Measurements from ENCODE around the gene MAP3K1. TPM values are rescaled to one million over a fixed set of nuclear protein-coding genes. Genes with fewer than 3 reads are reported as not detected.

Gene MAP3K1
- total RNA-seq, 1 experiment from 2014 or later, result 7.9 TPM

- no TSS peak for BruUV-seq (replicated peaks)
- Mint-ChIP-seq H3K4me1 (ENCODE audit: insufficient read depth, unreplicated experiment) (peaks cover 32% of the 10 kb centered on the region), H3K27me3 (ENCODE audit: insufficient read depth, unreplicated experiment) (no peaks in the 10 kb centered on the region), H3K27ac (ENCODE audit: low read depth, unreplicated experiment) (peak overlapping the region; percentile 52), H3K9me3 (ENCODE audit: unreplicated experiment) (no peaks in the 10 kb centered on the region), H3K36me3 (ENCODE audit: insufficient read depth, unreplicated experiment) (no peaks in the 10 kb centered on the region), H3K4me3 (ENCODE audit: unreplicated experiment) (no peak overlapping the region)
- CTCF ChIA-PET, result interaction anchor here (0.6 to 13.8 kb wide), 21 partner anchors 10 to 857 kb away, joined by 3 to 422 read pairs (median 4); no protein-coding TSS in a partner anchor
- intact Hi-C loops (cut with micrococcal nuclease), result loop anchor here (5.0 kb wide), 1 partner anchor 440 kb away; no protein-coding TSS in a partner anchor
- DNase-seq (ENCODE audit: unreplicated experiment), result no peak
- POLR2A ChIA-PET, result interaction anchor here (0.9 to 3.5 kb wide), 4 partner anchors 11 to 566 kb away, joined by 3 to 34 read pairs (median 6); partner anchors contain the start of gene MAP3K1
- TF ChIP-seq CTCF (IDR thresholded peaks at IDR 0.05; ENCODE audit: unreplicated experiment), result no peak
These were observed 22.0 kb downstream of the MAP3K1 start for GRCh38 chr5:56837381-56837780.

GRCh38 chr5:56837956-56838355, 22.6 kb downstream of the MAP3K1 start:
- POLR2A ChIA-PET, result interaction anchor here (0.8 to 3.5 kb wide), 8 partner anchors 9 to 567 kb away, joined by 3 to 34 read pairs (median 4); no protein-coding TSS in a partner anchor
- H3K4me3 Mint-ChIP-seq (ENCODE audit: unreplicated experiment), result no peak overlapping the region
- CTCF ChIA-PET, result interaction anchor here (0.6 to 13.8 kb wide), 37 partner anchors 11 to 1434 kb away, joined by 3 to 422 read pairs (median 4); no protein-coding TSS in a partner anchor
- no TSS peak for BruUV-seq (replicated peaks)
- intact Hi-C loops (cut with micrococcal nuclease), result loop anchor here (1.0 to 5.0 kb wide), 2 partner anchors 439 to 568 kb away; no protein-coding TSS in a partner anchor
- TF ChIP-seq CTCF (IDR thresholded peaks at IDR 0.05; ENCODE audit: unreplicated experiment), result no peak
- no peaks in the 10 kb centered on the region for H3K27me3 Mint-ChIP-seq (ENCODE audit: insufficient read depth, unreplicated experiment)
- no peaks in the 10 kb centered on the region for H3K36me3 Mint-ChIP-seq (ENCODE audit: insufficient read depth, unreplicated experiment)
- peaks cover 32% of the 10 kb centered on the region for H3K4me1 Mint-ChIP-seq (ENCODE audit: insufficient read depth, unreplicated experiment)
- H3K9me3 Mint-ChIP-seq (ENCODE audit: unreplicated experiment), result no peaks in the 10 kb centered on the region
- H3K27ac Mint-ChIP-seq (ENCODE audit: low read depth, unreplicated experiment), result peak overlapping the region; percentile 52
- DNase-seq (ENCODE audit: unreplicated experiment), result no peak

- peaks cover 32% of the 10 kb centered on the region for H3K4me1 Mint-ChIP-seq (ENCODE audit: insufficient read depth, unreplicated experiment)
- no peaks in the 10 kb centered on the region for H3K9me3 Mint-ChIP-seq (ENCODE audit: unreplicated experiment)
- CTCF ChIA-PET, result interaction anchor here (0.6 to 13.8 kb wide), 47 partner anchors 10 to 1434 kb away, joined by 3 to 422 read pairs (median 4); no protein-coding TSS in a partner anchor
- peak overlapping the region; percentile 41 for H3K4me3 Mint-ChIP-seq (ENCODE audit: unreplicated experiment)
- no TSS peak for BruUV-seq (replicated peaks)
- peak overlapping the region; percentile 73 for H3K27ac Mint-ChIP-seq (ENCODE audit: low read depth, unreplicated experiment)
- POLR2A ChIA-PET, result interaction anchor here (0.8 to 3.5 kb wide), 8 partner anchors 9 to 567 kb away, joined by 3 to 34 read pairs (median 4); no protein-coding TSS in a partner anchor
- no peaks in the 10 kb centered on the region for H3K27me3 Mint-ChIP-seq (ENCODE audit: insufficient read depth, unreplicated experiment)
- no peaks in the 10 kb centered on the region for H3K36me3 Mint-ChIP-seq (ENCODE audit: insufficient read depth, unreplicated experiment)
- DNase-seq (ENCODE audit: unreplicated experiment), result peak; percentile 63
- peak; percentile 74 for TF ChIP-seq CTCF (IDR thresholded peaks at IDR 0.05; ENCODE audit: unreplicated experiment)
- intact Hi-C loops (cut with micrococcal nuclease), result loop anchor here (1.0 to 5.0 kb wide), 2 partner anchors 439 to 568 kb away; no protein-coding TSS in a partner anchor
These were observed 23.2 kb downstream of the MAP3K1 start for GRCh38 chr5:56838409-56839039.

- Mint-ChIP-seq H3K36me3 (ENCODE audit: insufficient read depth, unreplicated experiment) (no peaks in the 10 kb centered on the region), H3K27me3 (ENCODE audit: insufficient read depth, unreplicated experiment) (no peaks in the 10 kb centered on the region), H3K9me3 (ENCODE audit: unreplicated experiment) (no peaks in the 10 kb centered on the region), H3K27ac (ENCODE audit: low read depth, unreplicated experiment) (peak overlapping the region; percentile 73), H3K4me3 (ENCODE audit: unreplicated experiment) (peak overlapping the region; percentile 41), H3K4me1 (ENCODE audit: insufficient read depth, unreplicated experiment) (peaks cover 32% of the 10 kb centered on the region)
- BruUV-seq (replicated peaks), result no TSS peak
- ChIA-PET CTCF (interaction anchor here (0.6 to 13.8 kb wide), 30 partner anchors 10 to 903 kb away, joined by 3 to 422 read pairs (median 4); no protein-coding TSS in a partner anchor), POLR2A (interaction anchor here (1.0 to 3.5 kb wide), 6 partner anchors 9 to 568 kb away, joined by 3 to 34 read pairs (median 6); no protein-coding TSS in a partner anchor)
- DNase-seq (ENCODE audit: unreplicated experiment), result no peak
- intact Hi-C loops (cut with micrococcal nuclease), result loop anchor here (5.0 kb wide), 1 partner anchor 438 kb away; no protein-coding TSS in a partner anchor
- no peak for TF ChIP-seq CTCF (IDR thresholded peaks at IDR 0.05; ENCODE audit: unreplicated experiment)
These were observed 23.7 kb downstream of the MAP3K1 start for GRCh38 chr5:56839062-56839461.
